Endothelial cell of umbilical vein (primary cell): ENCODE measurements around the gene BRWD1.

Source experiments
- CTCF ChIP-seq, 2 donors: IDR thresholded peaks; 1 replicate in 1 of 2; 2 replicates in 1 of 2; pipeline ENCODE4 v1.5.1; 2011; ENCODE audit warnings: low read length in 2 of 2, mild to moderate bottlenecking in 2 of 2, moderate library complexity in 2 of 2, control low read depth in 1 of 2, inconsistent platforms in 1 of 2, low read depth in 1 of 2; ENCODE audit not compliant: insufficient read depth in 1 of 2; ENCODE audit errors: extremely low read depth in 1 of 2
- EZH2 ChIP-seq: IDR thresholded peaks from 2 replicates; pipeline ENCODE4 v1.6.1; 2012; ENCODE audit warnings: borderline replicate concordance, low read depth, mild to moderate bottlenecking, moderate library complexity, low read length, inconsistent platforms; ENCODE audit not compliant: severe bottlenecking
- FOS ChIP-seq: IDR thresholded peaks from 2 replicates; pipeline ENCODE4 v1.6.1; 2011; ENCODE audit warnings: mild to moderate bottlenecking, low read length, moderate library complexity, borderline replicate concordance; ENCODE audit not compliant: insufficient read depth
- MAX ChIP-seq: IDR thresholded peaks from 2 replicates; pipeline ENCODE4 v1.6.1; 2011; ENCODE audit not compliant: insufficient read depth, insufficient read length
- MYC ChIP-seq: IDR thresholded peaks from one replicate; pipeline ENCODE4 v1.6.1; 2011; ENCODE audit warnings: mild to moderate bottlenecking, low read depth, low read length
- POLR2A ChIP-seq: IDR thresholded peaks from 2 replicates; pipeline ENCODE4 v1.6.1; 2012; ENCODE audit warnings: low read depth, mild to moderate bottlenecking, control low read depth, low read length
- POLR2AphosphoS5 ChIP-seq: IDR thresholded peaks from 2 replicates; pipeline ENCODE4 v1.6.1; 2012; ENCODE audit warnings: low read depth, mild to moderate bottlenecking, control low read depth, low read length, moderate library complexity; ENCODE audit not compliant: insufficient read depth

DNA sequence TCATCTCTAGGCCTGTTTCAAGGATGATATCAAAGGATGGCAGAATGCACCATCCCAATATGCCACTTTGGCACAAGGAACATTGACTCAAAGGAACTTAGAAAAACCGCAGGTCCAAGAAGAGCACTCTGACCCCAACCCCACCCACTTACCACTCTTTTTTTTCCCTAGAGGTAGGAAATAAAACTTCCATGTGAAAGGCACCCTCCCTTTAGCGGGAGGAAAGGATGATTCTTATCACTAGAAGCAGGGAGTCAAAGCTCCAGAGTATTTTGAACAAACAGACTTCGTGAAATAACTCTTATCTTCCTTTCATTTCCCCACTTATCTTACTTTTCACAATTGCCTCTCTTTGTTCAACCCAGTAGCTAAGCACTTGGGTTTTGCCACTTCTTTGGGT is 152.4 kb downstream of the BRWD1 start:
- TF ChIP-seq CTCF (IDR thresholded peaks at IDR 0.05; ENCODE audit: extremely low read depth in 1 of 2, insufficient read depth in 1 of 2, low read depth in 1 of 2, low read length in 2 of 2) (no peak), MAX (no peak), POLR2A (no peak), FOS (no peak), POLR2AphosphoS5 (no peak), EZH2 (no peak), MYC (no peak)
